ENCODE data around the gene SLC49A3. TPM values are rescaled to one million over a fixed set of nuclear protein-coding genes. Genes with fewer than 3 reads are reported as not detected.

The SLC49A3 gene
- total RNA-seq, 2 experiments from 2014 or later = 0.22 to 0.91 TPM

- intact Hi-C loops (cut with DNase I, micrococcal nuclease) = no loop called here
- Mint-ChIP-seq H3K27ac (no peak overlapping the region), H3K4me1 (ENCODE audit: low read depth) (no peaks in the 10 kb centered on the region), H3K9me3 (no peaks in the 10 kb centered on the region), H3K27me3 (no peaks in the 10 kb centered on the region), H3K36me3 (ENCODE audit: low read depth) (peaks cover 14% of the 10 kb centered on the region), H3K4me3 (no peak overlapping the region)
- Histone ChIP-seq H3K27me3 (ENCODE audit: control insufficient read depth in 1 of 2, insufficient read depth in 2 of 2, low read length in 2 of 2) (no peaks in the 10 kb centered on the region), H3K36me3 (ENCODE audit: insufficient read depth, low read length) (peaks cover 5% of the 10 kb centered on the region), H3K4me3 (ENCODE audit: low read length) (no peak overlapping the region), H3K9me3 (ENCODE audit: control insufficient read depth in 1 of 2, insufficient read depth in 1 of 2, low read length in 2 of 2) (peaks cover 0 to 13% of the 10 kb centered on the region in 2 experiments), H3K27ac (ENCODE audit: low read depth in 1 of 2, low read length in 2 of 2) (no peak overlapping the region), H3K4me1 (ENCODE audit: insufficient read depth, low read length) (peaks cover 10% of the 10 kb centered on the region)
- DNase-seq (no peak), ATAC-seq (ENCODE audit: poor library complexity) (no peak)
- no peak for TF ChIP-seq CTCF (IDR thresholded peaks at IDR 0.05)
- ChIA-PET POLR2A (no interaction called here), CTCF (no interaction called here)
Observed at GRCh38 chr4:717601-718320, 28.8 kb upstream of the SLC49A3 start.

GRCh38 chr4:714087-714486 is 25.1 kb upstream of the SLC49A3 start:
- intact Hi-C loops (cut with DNase I, micrococcal nuclease) = no loop called here
- no peak overlapping the region for H3K27ac Mint-ChIP-seq
- H3K4me3 Mint-ChIP-seq = no peak overlapping the region
- ATAC-seq (ENCODE audit: poor library complexity) (no peak), DNase-seq (no peak)
- Histone ChIP-seq H3K36me3 (ENCODE audit: insufficient read depth, low read length) (peaks cover 11% of the 10 kb centered on the region), H3K4me3 (ENCODE audit: low read length) (no peak overlapping the region), H3K4me1 (ENCODE audit: insufficient read depth, low read length) (peaks cover 10% of the 10 kb centered on the region), H3K27ac (ENCODE audit: low read depth in 1 of 2, low read length in 2 of 2) (no peak overlapping the region), H3K9me3 (ENCODE audit: control insufficient read depth in 1 of 2, insufficient read depth in 1 of 2, low read length in 2 of 2) (no peaks in the 10 kb centered on the region), H3K27me3 (ENCODE audit: control insufficient read depth in 1 of 2, insufficient read depth in 2 of 2, low read length in 2 of 2) (no peaks in the 10 kb centered on the region)
- H3K9me3 Mint-ChIP-seq = no peaks in the 10 kb centered on the region
- ChIA-PET POLR2A (no interaction called here), CTCF (no interaction called here)
- no peak for TF ChIP-seq CTCF (IDR thresholded peaks at IDR 0.05)
- H3K27me3 Mint-ChIP-seq = no peaks in the 10 kb centered on the region
- H3K36me3 Mint-ChIP-seq (ENCODE audit: low read depth) = no peaks in the 10 kb centered on the region
- peaks cover 25% of the 10 kb centered on the region for H3K4me1 Mint-ChIP-seq (ENCODE audit: low read depth)

GRCh38 chr4:712916-713632 is 24.1 kb upstream of the SLC49A3 start:
- Mint-ChIP-seq H3K4me1 (ENCODE audit: low read depth) (peaks cover 32% of the 10 kb centered on the region), H3K27me3 (no peaks in the 10 kb centered on the region), H3K27ac (no peak overlapping the region), H3K36me3 (ENCODE audit: low read depth) (no peaks in the 10 kb centered on the region), H3K4me3 (no peak overlapping the region), H3K9me3 (no peaks in the 10 kb centered on the region)
- no peak overlapping the region for H3K27ac ChIP-seq (ENCODE audit: low read depth in 1 of 2, low read length in 2 of 2)
- peaks cover 17% of the 10 kb centered on the region for H3K36me3 ChIP-seq (ENCODE audit: insufficient read depth, low read length)
- H3K4me1 ChIP-seq (ENCODE audit: insufficient read depth, low read length) = peaks cover 16% of the 10 kb centered on the region
- peak in 1 of 14 experiments; percentile 18 for DNase-seq
- H3K9me3 ChIP-seq (ENCODE audit: control insufficient read depth in 1 of 2, insufficient read depth in 1 of 2, low read length in 2 of 2) = no peaks in the 10 kb centered on the region
- no peak for TF ChIP-seq CTCF (IDR thresholded peaks at IDR 0.05)
- no peak for ATAC-seq (ENCODE audit: poor library complexity)
- no peak overlapping the region for H3K4me3 ChIP-seq (ENCODE audit: low read length)
- no peaks in the 10 kb centered on the region for H3K27me3 ChIP-seq (ENCODE audit: control insufficient read depth in 1 of 2, insufficient read depth in 2 of 2, low read length in 2 of 2)
- intact Hi-C loops (cut with DNase I, micrococcal nuclease) = no loop called here
- CTCF ChIA-PET = no interaction called here
- POLR2A ChIA-PET = no interaction called here
